OCI-LY3 (cell line): ENCODE results near the gene ATP2C2.

Experiments used
- H2AFZ ChIP-seq: fragments of 200-600, 300-600 bp; shearing (Covaris generic); 2 replicates; pipeline ENCODE4 v1.6.0; 2014; ENCODE audit warnings: antibody characterized with exemption, low read depth, low read length
- H3K27ac ChIP-seq: fragments of 200-600, 300-600 bp; sonication (generic); 2 replicates; pipeline ENCODE4 v1.5.1; 2014; ENCODE audit warnings: mild to moderate bottlenecking, low read length, moderate library complexity, mixed read lengths
- H3K27me3 ChIP-seq: fragments of 200-600, 300-600 bp; sonication (generic); 2 replicates; pipeline ENCODE4 v1.6.1; 2014; ENCODE audit warnings: low read depth, low read length, mixed read lengths
- H3K36me3 ChIP-seq: fragments of 200-600, 300-600 bp; sonication (generic); replicated peaks from 2 replicates; pipeline ENCODE3; 2014; ENCODE audit warnings: low read depth, low read length, mixed read lengths
- H3K4me1 ChIP-seq: fragments of 300-600, 200-600 bp; sonication (generic); 2 replicates; pipeline ENCODE4 v1.6.1; 2014; ENCODE audit warnings: low read length, mixed read lengths
- H3K4me2 ChIP-seq: fragments of 200-600, 300-600 bp; sonication (generic); 2 replicates; pipeline ENCODE4 v1.6.1; 2014; ENCODE audit warnings: low read length, mixed read lengths
- H3K4me3 ChIP-seq: fragments of 300-600, 200-600 bp; sonication (generic); 2 replicates; pipeline ENCODE4 v1.5.1; 2014; ENCODE audit warnings: antibody characterized with exemption, mild to moderate bottlenecking, low read length, moderate library complexity
- H3K79me2 ChIP-seq: fragments of 300-600, 200-600 bp; shearing (Covaris generic); 2 replicates; pipeline ENCODE4 v1.6.1; 2014; ENCODE audit warnings: mild to moderate bottlenecking, low read length, mixed read lengths
- H3K9ac ChIP-seq: fragments of 300-600, 200-600 bp; shearing (Covaris generic); 2 replicates; pipeline ENCODE4 v1.6.0; 2014; ENCODE audit warnings: mild to moderate bottlenecking, low read length, moderate library complexity
- H3K9me3 ChIP-seq: fragments of 200-600, 300-600 bp; shearing (Covaris generic); 2 replicates; pipeline ENCODE4 v1.6.1; 2014; ENCODE audit warnings: low read length, mixed read lengths; ENCODE audit not compliant: insufficient read depth
- H4K20me1 ChIP-seq: fragments of 200-600, 300-600 bp; sonication (generic); 2 replicates; pipeline ENCODE4 v1.6.1; 2016; ENCODE audit warnings: low read length, mixed read lengths; ENCODE audit not compliant: insufficient read depth
- EZH2phosphoT487 ChIP-seq: fragments of 200-600 bp; shearing (Covaris generic); IDR thresholded peaks from 2 replicates; pipeline ENCODE4 v1.6.1; 2018; ENCODE audit warnings: antibody characterized with exemption, mixed run types, low read depth
- TF ChIP-seq, protein P1 (sequence below): fragments of 200-600, 300-600 bp; sonication (generic); IDR thresholded peaks from 2 replicates; pipeline ENCODE4 v1.5.1; 2014; ENCODE audit warnings: antibody characterized with exemption, low read length, low read depth

Gene ATP2C2

DNA sequence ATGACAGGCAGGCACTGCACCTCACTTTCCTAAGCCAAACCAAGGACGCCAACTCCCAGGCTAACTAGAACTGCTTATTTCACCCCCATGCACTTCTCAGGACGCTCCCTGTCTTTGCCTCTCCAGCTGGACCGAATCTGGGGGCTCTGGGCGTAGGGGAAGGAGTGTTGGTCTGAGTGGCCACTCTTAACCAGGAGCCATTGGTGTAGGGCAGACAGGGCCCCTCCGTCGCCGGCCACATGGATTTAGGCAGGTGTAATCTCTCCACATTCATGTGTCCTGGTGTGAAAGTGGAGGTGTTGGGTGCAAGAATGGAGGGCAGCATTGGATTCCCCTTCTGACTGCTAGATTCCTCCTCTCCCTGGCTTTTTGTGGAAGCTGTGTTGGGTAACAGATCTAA is 9.8 kb downstream of the ATP2C2 start:
- Histone ChIP-seq H2AFZ (no peak overlapping the region), H3K27me3 (peaks cover 16% of the 10 kb centered on the region), H3K9ac (no peak overlapping the region), H4K20me1 (no peaks in the 10 kb centered on the region), H3K36me3 (no peaks in the 10 kb centered on the region), H3K9me3 (no peaks in the 10 kb centered on the region), H3K27ac (no peak overlapping the region), H3K4me3 (no peak overlapping the region), H3K4me2 (no peak overlapping the region), H3K4me1 (no peaks in the 10 kb centered on the region), H3K79me2 (no peaks in the 10 kb centered on the region)
- TF ChIP-seq EZH2phosphoT487, result no peak
- TF ChIP-seq, protein P1, sequence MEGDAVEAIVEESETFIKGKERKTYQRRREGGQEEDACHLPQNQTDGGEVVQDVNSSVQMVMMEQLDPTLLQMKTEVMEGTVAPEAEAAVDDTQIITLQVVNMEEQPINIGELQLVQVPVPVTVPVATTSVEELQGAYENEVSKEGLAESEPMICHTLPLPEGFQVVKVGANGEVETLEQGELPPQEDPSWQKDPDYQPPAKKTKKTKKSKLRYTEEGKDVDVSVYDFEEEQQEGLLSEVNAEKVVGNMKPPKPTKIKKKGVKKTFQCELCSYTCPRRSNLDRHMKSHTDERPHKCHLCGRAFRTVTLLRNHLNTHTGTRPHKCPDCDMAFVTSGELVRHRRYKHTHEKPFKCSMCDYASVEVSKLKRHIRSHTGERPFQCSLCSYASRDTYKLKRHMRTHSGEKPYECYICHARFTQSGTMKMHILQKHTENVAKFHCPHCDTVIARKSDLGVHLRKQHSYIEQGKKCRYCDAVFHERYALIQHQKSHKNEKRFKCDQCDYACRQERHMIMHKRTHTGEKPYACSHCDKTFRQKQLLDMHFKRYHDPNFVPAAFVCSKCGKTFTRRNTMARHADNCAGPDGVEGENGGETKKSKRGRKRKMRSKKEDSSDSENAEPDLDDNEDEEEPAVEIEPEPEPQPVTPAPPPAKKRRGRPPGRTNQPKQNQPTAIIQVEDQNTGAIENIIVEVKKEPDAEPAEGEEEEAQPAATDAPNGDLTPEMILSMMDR, result no peak

DNA sequence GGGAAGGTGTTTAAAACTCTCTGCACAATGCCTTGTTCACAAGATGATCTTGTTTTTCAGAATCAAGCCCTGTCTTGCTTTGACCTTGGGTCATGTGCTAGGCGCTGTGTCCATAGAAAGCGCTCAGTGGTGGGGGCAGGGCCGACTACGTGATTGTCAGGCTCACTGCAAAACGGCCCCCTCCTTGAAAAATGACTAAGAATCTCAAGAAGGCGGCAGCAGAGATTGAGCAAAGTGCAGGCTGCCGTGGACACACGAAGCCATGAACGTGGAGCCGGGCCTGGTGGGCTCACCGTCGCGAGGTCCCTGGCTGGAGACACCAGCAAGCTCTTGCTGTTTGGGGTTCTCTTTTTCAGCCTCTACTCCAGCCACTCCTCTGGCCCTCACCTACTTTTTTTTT is 10.2 kb downstream of the ATP2C2 start:
- Histone ChIP-seq H4K20me1 (no peaks in the 10 kb centered on the region), H3K9me3 (no peaks in the 10 kb centered on the region), H3K27me3 (peaks cover 14% of the 10 kb centered on the region), H3K9ac (no peak overlapping the region), H3K4me2 (no peak overlapping the region), H3K79me2 (no peaks in the 10 kb centered on the region), H3K4me1 (no peaks in the 10 kb centered on the region), H3K36me3 (no peaks in the 10 kb centered on the region), H2AFZ (no peak overlapping the region), H3K4me3 (no peak overlapping the region), H3K27ac (no peak overlapping the region)
- no peak for TF ChIP-seq EZH2phosphoT487
- TF ChIP-seq, protein P1, result no peak

- Histone ChIP-seq H3K4me2 (no peak overlapping the region), H3K4me1 (no peaks in the 10 kb centered on the region), H3K27ac (no peak overlapping the region), H2AFZ (no peak overlapping the region), H3K36me3 (no peaks in the 10 kb centered on the region), H3K27me3 (peaks cover 8% of the 10 kb centered on the region), H3K9ac (no peak overlapping the region), H3K79me2 (no peaks in the 10 kb centered on the region), H3K4me3 (no peak overlapping the region), H4K20me1 (no peaks in the 10 kb centered on the region), H3K9me3 (no peaks in the 10 kb centered on the region)
- TF ChIP-seq, protein P1, result no peak
- no peak for TF ChIP-seq EZH2phosphoT487
Measured at GRCh38 chr16:84379008-84379708, 10.8 kb downstream of the ATP2C2 start.

DNA sequence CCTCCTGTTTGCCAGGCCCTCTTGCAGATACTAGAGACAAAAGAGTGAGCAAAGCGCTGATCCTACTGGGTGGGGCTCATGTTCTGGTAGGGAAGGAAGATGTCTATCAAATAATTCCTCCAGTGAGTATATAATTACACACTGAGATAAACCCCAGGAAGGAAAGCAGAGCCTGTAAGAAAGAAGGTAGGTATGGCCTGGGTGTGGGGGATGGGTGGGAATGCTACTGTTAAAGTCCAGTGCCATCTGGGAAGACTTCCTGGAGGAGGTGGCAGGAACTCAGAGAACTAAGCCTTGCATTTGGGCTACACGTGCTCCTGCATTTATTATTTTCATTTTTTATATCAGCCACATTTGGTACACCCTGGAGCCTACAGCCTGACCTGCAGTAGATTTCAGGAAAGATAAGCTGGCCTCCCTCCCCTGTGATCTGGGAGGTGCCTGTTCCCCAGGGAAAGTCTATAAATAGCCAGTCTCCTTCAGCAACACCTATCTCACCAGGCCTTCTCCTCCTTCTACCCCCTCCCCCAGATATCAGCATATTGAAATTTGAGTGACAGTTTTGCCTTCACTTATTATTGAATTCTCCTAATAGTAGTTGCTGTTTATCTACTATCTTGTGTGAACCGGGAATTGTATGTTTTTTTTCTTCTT is 11.5 kb downstream of the ATP2C2 start:
- H3K9me3 ChIP-seq, result no peaks in the 10 kb centered on the region
- H3K27ac ChIP-seq, result no peak overlapping the region
- H3K4me3 ChIP-seq, result no peak overlapping the region
- H2AFZ ChIP-seq, result no peak overlapping the region
- H3K4me1 ChIP-seq, result no peaks in the 10 kb centered on the region
- H3K36me3 ChIP-seq, result no peaks in the 10 kb centered on the region
- peaks cover 6% of the 10 kb centered on the region for H3K27me3 ChIP-seq
- H3K79me2 ChIP-seq, result no peaks in the 10 kb centered on the region
- no peak overlapping the region for H3K9ac ChIP-seq
- H4K20me1 ChIP-seq, result no peaks in the 10 kb centered on the region
- TF ChIP-seq EZH2phosphoT487, result no peak
- TF ChIP-seq, protein P1, result no peak
- H3K4me2 ChIP-seq, result no peak overlapping the region
